Adrenal gland (tissue), 12 donors: Measurements from ENCODE around the gene AGPAT4. TPM values are rescaled to one million over a fixed set of nuclear protein-coding genes. Genes with fewer than 3 reads are reported as not detected.

Source experiments
- DNase-seq, 7 donors: peaks; one replicate each; pipeline ENCODE4 v3.0.0-alpha.2; 2019 to 2020
- H3K27ac ChIP-seq, 5 donors: fragments of 200-600 bp; sonication (generic) in 4 of 5; 1 replicate in 3 of 5; 2 replicates in 2 of 5; pipeline versions ENCODE4 v1.5.1 to v1.8.0; 2016 to 2020; ENCODE audit warnings: mild to moderate bottlenecking in 1 of 5
- H3K27me3 ChIP-seq: fragments of 200-600 bp; 2 replicates; pipeline ENCODE4 v1.8.0; 2021
- H3K36me3 ChIP-seq, 2 donors: fragments of 200-600 bp; replicated peaks in 1 of 2; 1 replicate in 1 of 2; 2 replicates in 1 of 2; pipeline versions ENCODE4 v1.5.1 to v1.8.0; 2018 to 2022
- H3K4me1 ChIP-seq, 2 donors: fragments of 200-600 bp; replicated peaks in 1 of 2; 1 replicate in 1 of 2; 2 replicates in 1 of 2; pipeline versions ENCODE4 v1.5.1 to v1.8.0; 2018 to 2021
- H3K4me3 ChIP-seq, 4 donors: fragments of 200-600 bp; sonication (generic) in 3 of 4; one replicate each; pipeline ENCODE4 v1.5.1; 2016 to 2018
- H3K9me3 ChIP-seq, 3 donors: fragments of 200-600 bp; sonication (generic) in 1 of 3; replicated peaks in 1 of 3; 1 replicate in 2 of 3; 2 replicates in 1 of 3; pipeline versions ENCODE4 v1.5.1 to v1.8.0; 2016 to 2021
- POLR2A ChIP-seq, 2 donors: fragments of 450-650 bp; IDR thresholded peaks; one replicate each; pipeline ENCODE4 v1.6.1; 2017; ENCODE audit warnings: antibody characterized with exemption in 2 of 2, mild to moderate bottlenecking in 2 of 2, moderate library complexity in 1 of 2
- WGBS, 4 donors: extraction: QIAGEN DNeasy Blood & Tissue Kit in 2 of 4; methylation state at CpG; one replicate each; pipeline versions ENCODE4 v1.1.5 to v1.1.7; 2013 to 2017; 5-methylcytosine and 5-hydroxymethylcytosine counted together
- intact Hi-C, 2 donors: fragments of 100-400 bp; cut with DNase I; formaldehyde crosslinking; loops; one replicate each; pipeline versions ENCODE4 v1.14.1 to v1.15.0; 2022 to 2023
- polyA plus RNA-seq, 3 donors: library from polyadenylated mRNA; stranded (reverse); fragments of 200-250 nt in 2 of 3; fragments of 350-450 nt in 1 of 3; fragmentation: Illumina TruSeq in 1 of 3; extraction: RNeasy Lipid Tissue Mini Kit (QIAGEN cat#74804) in 1 of 3; gene quantifications; one replicate each; pipeline ENCODE4 v1.2.3, GENCODE V29; 2013 to 2014
- total RNA-seq, 9 donors: library from RNA; depleted of rRNA in 4 of 9; stranded (reverse); fragments of >200 nt in 4 of 9; fragments of 120-200 nt in 1 of 9; fragmentation: NEBNext Ultra II Directional in 1 of 9; extraction: Animal tissue kit (Norgen Biotek cat#: 25700) in 1 of 9; gene quantifications; one replicate each; pipeline versions ENCODE4 v1.1.0 to v1.2.4, GENCODE V29; 2013 to 2023
- TF ChIP-seq, protein P1 (sequence below), 6 experiments: fragments of 450-650 bp in 4 of 6; fragments of 200-600 bp in 2 of 6; sonication (generic) in 1 of 6; IDR thresholded peaks; 1 replicate in 5 of 6; 2 replicates in 1 of 6; pipeline versions ENCODE4 v1.5.1 to v1.8.0; 2016 to 2021; ENCODE audit warnings: antibody characterized with exemption in 6 of 6, mild to moderate bottlenecking in 2 of 6, moderate library complexity in 1 of 6
- donor health status: healthy with polysubstance abuse.
- donor health status: Bipolar disorder and iron deficiency.
- donor health status: DM: yes; HTN: yes; CAD: no.
- donor health status: DM: no; HTN: no; CAD: no.
- donor health status: DM: no; HTN: no; CAD: no.
- donor health status: DM: yes; HTN: yes; CAD: no.

The AGPAT4 gene
- total and polyA plus RNA-seq, 12 donors: 2.2 to 13.1 (median 3.7) TPM

DNA sequence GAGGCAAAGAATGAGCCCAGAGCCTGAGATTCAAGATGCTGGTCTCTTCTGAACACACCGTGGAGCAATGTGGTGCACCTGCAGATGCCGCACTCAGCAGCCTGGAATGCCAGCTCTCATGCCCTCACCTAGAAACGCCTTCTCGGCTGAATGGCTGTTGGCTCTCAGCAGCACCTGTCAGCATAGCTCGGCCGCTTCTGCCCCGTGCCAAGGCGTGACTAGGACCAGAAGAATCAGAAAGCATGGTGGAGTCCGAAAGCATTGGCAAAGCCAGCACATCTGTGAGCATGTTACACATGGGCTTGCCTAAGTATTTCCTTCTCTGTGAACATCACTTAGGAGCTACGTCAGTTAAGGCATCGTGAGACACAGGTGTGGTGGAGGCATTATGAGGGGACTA, 141.5 kb downstream of the AGPAT4 start:
- no peak for DNase-seq

DNA sequence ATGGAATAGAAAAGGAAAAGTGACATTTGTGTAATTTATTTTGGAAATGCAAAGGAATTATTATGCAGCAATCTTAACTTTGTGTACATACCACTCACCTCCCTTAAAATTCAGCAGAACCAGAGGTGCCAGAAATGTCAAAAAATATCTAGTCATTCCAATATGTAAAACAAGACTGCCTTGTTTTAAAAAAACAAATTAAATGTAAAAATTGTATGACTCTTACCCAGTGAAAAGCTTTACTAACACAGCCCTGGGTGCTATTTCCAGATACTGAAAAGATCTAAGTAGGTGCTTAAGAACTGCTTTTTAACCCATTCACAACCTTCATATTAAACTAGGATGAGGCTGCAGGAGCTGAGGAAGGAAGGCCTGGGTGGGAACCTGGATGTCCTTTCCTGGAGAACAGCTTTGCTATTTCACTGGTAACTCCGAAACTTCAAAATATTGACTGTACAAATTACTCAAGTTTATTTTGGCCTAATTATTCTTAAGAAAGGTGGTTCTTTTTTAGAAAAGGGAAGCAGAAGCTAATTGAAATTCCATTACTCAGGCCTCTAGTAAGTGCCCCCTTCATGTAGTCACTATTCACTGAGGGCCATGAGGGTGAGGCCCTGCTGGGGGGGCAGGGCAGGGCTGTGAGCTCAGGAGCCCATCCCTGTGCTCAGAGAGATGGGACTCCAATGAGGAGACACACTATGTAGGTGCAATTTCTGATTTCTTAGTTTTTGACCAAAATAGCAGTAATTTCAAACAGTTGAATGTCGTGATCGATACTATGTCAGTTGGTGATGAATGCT, 142.7 kb downstream of the AGPAT4 start:
- TF ChIP-seq, protein P1, sequence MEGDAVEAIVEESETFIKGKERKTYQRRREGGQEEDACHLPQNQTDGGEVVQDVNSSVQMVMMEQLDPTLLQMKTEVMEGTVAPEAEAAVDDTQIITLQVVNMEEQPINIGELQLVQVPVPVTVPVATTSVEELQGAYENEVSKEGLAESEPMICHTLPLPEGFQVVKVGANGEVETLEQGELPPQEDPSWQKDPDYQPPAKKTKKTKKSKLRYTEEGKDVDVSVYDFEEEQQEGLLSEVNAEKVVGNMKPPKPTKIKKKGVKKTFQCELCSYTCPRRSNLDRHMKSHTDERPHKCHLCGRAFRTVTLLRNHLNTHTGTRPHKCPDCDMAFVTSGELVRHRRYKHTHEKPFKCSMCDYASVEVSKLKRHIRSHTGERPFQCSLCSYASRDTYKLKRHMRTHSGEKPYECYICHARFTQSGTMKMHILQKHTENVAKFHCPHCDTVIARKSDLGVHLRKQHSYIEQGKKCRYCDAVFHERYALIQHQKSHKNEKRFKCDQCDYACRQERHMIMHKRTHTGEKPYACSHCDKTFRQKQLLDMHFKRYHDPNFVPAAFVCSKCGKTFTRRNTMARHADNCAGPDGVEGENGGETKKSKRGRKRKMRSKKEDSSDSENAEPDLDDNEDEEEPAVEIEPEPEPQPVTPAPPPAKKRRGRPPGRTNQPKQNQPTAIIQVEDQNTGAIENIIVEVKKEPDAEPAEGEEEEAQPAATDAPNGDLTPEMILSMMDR (IDR thresholded peaks at IDR 0.05): no peak
- no peak for TF ChIP-seq POLR2A (IDR thresholded peaks at IDR 0.05)
- Histone ChIP-seq H3K4me1 (no peaks in the 10 kb centered on the region), H3K36me3 (no peaks in the 10 kb centered on the region), H3K27ac (no peak overlapping the region), H3K9me3 (no peaks in the 10 kb centered on the region), H3K27me3 (no peaks in the 10 kb centered on the region), H3K4me3 (no peak overlapping the region)
- intact Hi-C loops: no loop called here
- no peak for DNase-seq
- 94 to 96% (median 95%) methylated on average over 3 of the region's 3 CpGs for WGBS, 4 donors

More for the DNA sequence above, 141.5 kb downstream of the AGPAT4 start:
- H3K27me3 ChIP-seq: no peaks in the 10 kb centered on the region
- WGBS, 4 donors: 95 to 97% (median 96%) methylated on average over 9 to 11 of the region's 11 CpGs
- H3K27ac ChIP-seq: no peak overlapping the region
- H3K36me3 ChIP-seq: no peaks in the 10 kb centered on the region
- no peak for TF ChIP-seq POLR2A (IDR thresholded peaks at IDR 0.05)
- TF ChIP-seq, protein P1 (IDR thresholded peaks at IDR 0.05): no peak
- intact Hi-C loops: no loop called here
- H3K4me3 ChIP-seq: no peak overlapping the region
- no peaks in the 10 kb centered on the region for H3K4me1 ChIP-seq
- H3K9me3 ChIP-seq: no peaks in the 10 kb centered on the region

DNA sequence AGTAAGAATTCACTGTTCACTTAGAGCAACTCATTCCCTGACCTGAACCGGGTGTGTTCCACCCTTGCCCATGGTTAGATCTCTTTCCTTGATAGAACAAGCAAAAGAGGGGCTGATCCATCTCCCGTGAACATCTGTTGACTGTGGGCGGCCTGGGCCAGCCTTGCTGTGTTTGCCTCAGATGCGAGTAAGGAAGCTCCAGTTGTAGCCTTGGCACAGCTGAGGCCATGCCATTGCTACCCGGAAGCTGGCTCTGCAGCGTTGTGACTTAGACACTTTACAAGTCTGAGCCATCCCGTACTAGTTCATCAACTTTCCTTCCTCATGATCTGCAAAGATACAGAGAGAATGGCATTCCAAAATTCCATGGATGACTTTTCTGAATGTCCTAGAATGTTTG, 143.3 kb downstream of the AGPAT4 start:
- H3K36me3 ChIP-seq: no peaks in the 10 kb centered on the region
- 94 to 97% (median 97%) methylated on average over 7 of the region's 7 CpGs for WGBS, 4 donors
- intact Hi-C loops: no loop called here

DNA sequence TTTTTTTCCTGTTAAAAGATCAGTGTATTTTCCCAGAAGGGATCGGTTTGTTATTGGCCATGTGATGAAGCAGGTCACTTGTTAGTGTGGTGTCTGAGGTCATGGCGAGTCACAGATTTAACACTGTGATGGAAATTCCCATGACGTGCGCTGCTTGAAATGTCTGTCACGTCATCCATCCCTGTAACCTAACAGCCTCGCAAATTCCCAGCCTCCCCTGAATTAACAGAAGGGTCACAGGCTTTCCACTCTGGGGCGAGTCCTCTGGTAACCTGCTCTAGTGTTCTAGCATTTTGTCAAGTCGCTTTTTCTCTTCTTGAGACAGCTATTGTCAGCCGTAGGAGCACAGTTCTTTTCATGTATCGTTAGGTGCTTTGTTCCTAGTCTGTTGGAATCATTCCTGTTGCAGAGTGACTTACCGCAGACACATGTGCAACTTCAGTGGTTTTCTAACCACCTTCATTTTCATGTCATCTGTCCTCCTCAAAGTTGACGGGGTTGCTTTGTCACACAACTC, 145.1 kb downstream of the AGPAT4 start:
- no peak overlapping the region for H3K4me3 ChIP-seq
- intact Hi-C loops: no loop called here
- no peak for DNase-seq
- TF ChIP-seq POLR2A (IDR thresholded peaks at IDR 0.05): no peak
- TF ChIP-seq, protein P1 (IDR thresholded peaks at IDR 0.05): no peak
- no peak overlapping the region for H3K27ac ChIP-seq
- whole genome bisulfite sequencing, 4 donors: 88 to 94% (median 89%) methylated on average over 12 of the region's 12 CpGs
- H3K9me3 ChIP-seq: no peaks in the 10 kb centered on the region
- H3K4me1 ChIP-seq: no peaks in the 10 kb centered on the region
- H3K36me3 ChIP-seq: no peaks in the 10 kb centered on the region
- H3K27me3 ChIP-seq: no peaks in the 10 kb centered on the region

More for the DNA sequence above, 143.3 kb downstream of the AGPAT4 start:
- H3K4me1 ChIP-seq: no peaks in the 10 kb centered on the region
- H3K4me3 ChIP-seq: no peak overlapping the region
- H3K27me3 ChIP-seq: no peaks in the 10 kb centered on the region
- H3K27ac ChIP-seq: no peak overlapping the region
- DNase-seq: no peak
- TF ChIP-seq, protein P1 (IDR thresholded peaks at IDR 0.05): no peak
- no peak for TF ChIP-seq POLR2A (IDR thresholded peaks at IDR 0.05)
- H3K9me3 ChIP-seq: no peaks in the 10 kb centered on the region
